NCI-H2107 treated with DMSO at 0.1 percent for 48 hours (cell line): ENCODE measurements around the gene ACACA.

Experiments
- DNase-seq: peaks from one replicate; lab custom pipeline; 2025; ENCODE audit not compliant: unreplicated experiment; lab: John Stamatoyannopoulos, UW

The ACACA gene

DNA sequence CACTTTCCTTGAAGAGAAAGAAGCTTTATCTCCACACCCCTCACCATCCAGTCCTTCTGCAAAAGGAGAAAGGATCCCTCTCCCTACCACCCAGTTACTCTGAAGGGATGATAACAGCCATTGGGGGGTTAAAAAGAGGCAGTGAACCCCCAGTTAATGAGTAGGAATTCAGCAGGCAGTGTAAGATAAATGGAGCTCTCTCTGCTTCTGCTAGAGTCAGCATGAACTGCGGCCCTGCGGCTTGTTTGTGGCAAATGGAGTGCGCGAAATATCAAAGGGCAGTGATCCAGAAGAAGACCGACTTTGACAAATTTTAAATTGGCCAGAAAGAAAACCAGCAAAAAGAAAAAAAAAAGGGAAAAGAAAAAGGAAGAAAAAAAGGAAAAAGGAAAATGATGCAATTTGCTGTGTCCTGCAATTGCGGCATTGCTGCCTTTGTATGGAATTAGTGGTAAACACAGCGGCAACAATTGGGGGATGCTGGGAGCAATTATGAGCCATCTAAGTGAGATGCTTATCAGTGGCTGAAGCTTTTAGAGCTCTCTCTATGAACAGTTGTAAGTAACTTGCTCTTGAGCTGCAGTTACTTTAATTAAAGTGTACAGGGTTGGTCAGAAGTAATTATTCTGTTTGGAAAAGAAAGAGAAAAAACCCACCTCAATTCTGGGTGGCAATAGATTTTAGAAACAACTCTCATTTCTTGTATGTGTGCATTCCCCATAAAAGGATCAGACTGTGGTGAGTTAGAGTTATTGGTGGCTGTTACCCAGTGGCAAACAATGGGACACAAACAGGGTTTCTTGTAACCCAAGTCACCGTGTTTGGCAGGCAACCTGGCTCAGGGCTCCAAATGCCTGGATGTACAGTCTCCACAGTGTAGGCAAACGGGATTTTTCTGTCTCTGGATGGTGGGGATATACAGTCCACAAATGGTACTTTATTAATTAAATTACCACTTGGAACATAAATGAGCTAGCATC lies 296.6 kb downstream of the ACACA start:
- no peak for DNase-seq

DNA sequence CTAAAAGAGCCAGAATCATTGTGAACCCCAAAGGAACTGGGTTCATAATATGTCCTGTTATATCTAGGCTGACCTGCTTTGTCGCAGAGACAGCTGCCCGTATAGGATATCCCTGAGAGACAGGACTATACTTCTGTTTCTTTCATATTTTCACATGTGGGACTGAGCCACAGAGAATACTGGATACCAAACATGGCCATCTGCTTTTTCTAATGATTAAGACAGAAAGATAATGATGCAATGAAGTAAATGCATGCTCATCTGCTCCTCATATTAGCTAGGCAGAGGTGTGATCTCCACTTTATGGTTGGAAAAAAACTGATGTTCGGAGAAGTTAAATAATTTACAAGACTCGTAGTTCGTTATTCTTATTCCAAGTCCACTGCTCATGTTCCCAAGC lies 297.5 kb downstream of the ACACA start:
- no peak for DNase-seq

DNA sequence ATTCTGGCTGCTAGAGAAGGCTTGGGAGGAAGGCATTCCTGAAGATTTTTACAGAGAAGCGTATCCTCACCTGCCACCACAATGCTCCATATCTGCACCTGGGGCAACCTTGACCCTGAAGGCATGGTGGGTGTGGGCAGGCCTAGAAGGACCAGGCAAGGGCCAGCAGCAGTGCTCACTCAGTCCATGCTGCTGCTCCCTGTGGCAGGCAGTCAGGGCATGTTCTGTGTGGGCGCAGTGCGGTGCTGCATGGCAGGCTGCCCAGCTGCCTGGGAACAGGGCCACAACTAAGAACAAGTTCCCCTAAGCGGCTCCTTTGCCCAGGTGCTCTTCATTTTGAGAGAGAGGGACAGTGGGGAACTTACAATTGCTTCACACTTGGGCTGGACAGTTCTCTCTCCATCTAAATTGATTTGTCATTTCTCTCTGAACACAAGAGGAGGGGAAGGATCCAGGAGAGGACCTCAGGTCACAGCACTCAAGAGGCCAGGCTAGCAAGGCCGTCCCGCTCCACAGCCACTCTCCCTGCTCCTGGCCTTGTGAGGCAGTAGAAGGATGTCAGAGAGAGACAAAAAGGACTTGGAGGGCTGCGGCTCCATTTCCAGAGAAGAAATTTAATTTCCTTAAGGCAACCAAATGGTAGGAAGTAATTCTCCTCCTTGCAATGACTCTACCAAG lies 299.1 kb downstream of the ACACA start:
- no peak for DNase-seq

DNA sequence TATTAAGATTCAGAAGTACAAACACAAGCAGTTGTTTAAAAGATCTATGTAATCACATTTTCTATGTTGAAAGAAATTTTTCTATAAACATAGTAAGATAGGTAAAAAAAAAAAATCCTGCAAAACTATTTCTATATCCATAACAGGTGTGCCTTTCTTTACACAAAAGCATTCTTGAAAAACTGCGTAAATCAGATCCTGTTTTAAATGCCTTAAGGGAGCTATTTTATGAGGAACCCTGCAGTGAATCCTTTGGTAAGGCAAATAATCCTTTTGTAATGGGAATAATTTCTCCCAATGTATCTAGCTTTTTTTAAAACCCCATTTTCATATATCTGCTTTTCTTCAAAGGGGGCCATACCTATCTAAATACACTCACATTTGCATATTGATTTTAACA lies 300.6 kb downstream of the ACACA start:
- DNase-seq, result no peak

DNA sequence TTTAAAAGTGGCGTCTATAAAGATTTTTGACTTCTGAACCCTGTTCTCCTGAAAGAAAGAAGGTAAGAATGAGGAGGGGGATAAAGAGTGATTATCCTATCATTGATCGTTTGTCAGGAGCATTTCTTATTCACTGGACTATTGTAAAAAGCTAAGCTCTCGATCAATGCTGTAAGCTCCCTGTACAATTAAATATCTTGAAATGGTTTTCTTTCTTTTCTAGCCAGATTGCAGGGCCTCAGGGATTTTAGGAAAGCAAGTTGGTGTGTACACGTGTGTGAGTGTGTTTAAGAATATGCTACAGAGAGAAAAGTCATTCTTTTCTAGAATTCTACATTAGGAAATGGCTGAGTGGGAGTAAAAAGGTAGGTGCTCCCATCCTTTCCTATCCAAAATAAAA lies 303.4 kb downstream of the ACACA start:
- no peak for DNase-seq

DNA sequence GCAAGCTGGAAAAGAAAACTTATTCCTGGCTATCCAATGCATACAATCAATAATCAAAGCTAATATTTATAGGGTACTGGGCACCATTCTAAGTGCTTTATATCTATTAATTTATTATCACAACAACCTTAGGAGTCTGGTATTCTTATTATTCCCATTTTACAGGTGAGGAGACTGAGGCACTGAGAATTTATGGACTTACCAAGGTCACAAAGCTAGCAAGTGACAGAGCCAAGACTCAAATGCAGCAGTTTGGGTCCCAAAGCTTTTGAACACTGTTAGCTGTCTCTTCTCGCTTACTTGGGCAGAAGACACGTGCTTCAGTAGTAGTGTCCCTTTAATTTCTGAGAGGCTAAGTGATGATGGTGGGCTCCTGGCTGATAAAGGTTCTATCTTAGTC lies 305.3 kb downstream of the ACACA start:
- no peak for DNase-seq

DNA sequence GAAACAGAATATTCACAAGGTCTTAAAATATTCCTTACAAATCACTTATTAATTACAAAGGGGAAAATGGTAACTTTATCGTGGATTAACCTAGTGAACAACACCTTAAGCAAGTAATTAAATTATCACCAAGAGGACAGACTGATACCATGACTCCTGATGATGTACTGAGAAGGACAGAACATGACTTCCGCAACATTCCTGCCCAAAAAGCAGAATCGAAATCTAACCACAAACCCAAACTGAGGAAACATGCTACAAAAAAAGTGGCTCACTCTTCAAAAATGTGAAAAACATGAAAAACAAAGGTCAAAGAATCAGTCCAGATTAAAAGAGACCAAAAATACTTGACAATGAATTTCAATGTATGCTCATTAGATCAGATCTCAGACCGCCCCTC lies 306.4 kb downstream of the ACACA start:
- no peak for DNase-seq

DNA sequence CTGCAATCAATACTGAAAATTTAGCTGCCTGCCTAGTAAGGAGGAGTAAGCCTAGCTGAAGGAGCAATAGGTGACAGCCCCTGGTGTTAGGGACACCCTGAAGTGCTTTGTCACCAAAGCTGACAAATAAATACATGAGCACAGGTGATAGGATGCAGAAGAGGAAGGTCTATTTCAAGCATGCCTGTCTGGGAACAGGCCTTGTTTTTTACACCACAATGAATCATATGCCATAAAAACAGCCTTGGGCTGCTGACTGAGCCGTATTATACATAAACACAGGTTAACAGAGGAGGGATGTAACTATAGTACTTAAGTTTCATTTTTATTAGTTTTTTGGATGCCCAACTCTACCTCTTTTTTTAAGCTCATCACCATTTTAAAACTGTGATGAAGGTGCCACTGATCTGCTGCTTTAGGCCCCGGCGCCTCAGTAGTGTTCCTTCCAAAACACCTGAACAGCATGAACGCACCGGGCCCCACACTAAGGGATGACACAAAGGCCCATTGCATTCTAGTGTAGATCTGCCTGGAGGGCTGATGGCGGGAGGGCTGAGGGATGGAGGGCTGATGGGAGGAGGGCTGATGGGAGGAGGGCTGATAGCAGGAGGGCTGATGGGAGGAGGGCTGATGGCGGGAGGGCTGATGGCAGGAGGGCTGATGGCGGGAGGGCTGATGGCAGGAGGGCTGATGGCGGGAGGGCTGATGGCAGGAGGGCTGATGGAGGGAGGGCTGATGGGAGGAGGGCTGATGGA lies 307.5 kb downstream of the ACACA start:
- DNase-seq, result no peak

DNA sequence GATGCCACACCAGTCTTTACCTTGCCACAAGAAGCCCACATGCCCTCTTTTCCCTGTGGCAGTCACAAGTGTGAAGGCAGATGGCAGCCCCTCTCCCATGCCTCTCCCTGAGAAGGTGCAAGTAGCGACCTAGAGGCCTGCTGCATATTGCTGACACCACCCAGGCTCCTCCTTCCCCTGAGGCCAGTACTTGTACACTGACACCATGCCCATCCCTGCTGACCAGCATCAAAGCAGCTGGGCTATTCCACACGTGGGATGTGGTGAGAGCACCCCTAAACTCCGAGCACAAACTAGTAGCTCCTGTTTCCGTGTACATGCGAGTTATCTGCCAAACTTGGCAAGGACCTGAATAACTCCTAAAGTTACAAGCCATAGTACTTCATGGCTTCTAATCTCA lies 308.5 kb downstream of the ACACA start:
- DNase-seq, result no peak

DNA sequence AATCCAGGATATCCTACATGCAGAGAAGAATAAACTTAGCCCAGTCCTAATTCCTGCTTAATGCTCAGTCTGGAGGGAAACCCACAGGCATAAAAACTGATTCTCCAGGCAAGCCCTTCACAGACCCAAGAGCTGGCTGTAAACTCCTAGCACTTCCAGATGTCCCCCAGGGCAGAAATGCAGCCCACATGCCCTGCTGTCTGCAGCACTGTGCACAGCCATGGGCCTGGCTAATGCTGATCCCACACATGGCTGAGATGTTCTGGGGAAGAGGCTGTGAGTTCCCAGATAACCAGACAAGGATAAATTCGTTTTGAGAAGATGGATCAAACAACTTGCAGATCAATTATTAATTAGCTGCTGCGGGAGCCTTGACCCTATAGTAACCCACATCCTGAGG lies 309.5 kb downstream of the ACACA start:
- no peak for DNase-seq

DNA sequence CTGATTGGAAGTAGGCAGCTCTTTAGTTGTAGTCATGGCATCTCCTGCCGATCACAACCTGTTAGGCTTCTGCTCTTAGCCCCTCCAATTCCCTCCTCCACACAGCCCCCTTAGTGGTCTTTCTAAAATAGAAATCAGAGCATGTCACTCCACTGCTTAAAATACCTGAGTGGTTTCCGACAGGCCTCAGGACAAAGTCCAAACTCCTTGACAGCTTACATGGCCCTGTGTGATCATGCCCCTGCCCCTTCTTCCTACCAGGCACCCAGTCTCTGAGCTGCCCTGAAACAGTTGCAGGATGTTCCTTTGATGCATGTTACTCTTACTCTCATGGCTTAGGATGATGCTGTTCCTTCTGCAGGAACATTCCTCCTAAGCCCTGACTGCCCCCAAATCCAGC lies 310.6 kb downstream of the ACACA start:
- no peak for DNase-seq

DNA sequence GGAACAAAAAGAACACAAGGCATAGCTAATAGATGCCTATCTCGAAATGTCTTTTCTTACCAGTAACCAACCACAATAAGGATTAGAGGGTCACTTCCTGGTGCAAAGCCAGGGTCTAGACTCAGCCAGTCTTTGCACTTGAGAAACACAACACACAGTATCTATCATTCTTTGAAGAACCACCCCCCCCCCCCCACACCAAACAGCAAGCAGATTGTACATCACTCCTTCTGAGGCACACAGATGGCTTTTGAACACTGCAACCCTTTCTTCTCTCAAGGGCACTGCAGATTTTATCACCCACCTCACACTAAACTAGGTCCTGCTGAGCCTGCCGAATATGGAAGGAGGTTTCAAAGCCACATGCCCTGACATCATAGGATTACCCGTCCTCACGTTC lies 312.2 kb downstream of the ACACA start:
- no peak for DNase-seq

DNA sequence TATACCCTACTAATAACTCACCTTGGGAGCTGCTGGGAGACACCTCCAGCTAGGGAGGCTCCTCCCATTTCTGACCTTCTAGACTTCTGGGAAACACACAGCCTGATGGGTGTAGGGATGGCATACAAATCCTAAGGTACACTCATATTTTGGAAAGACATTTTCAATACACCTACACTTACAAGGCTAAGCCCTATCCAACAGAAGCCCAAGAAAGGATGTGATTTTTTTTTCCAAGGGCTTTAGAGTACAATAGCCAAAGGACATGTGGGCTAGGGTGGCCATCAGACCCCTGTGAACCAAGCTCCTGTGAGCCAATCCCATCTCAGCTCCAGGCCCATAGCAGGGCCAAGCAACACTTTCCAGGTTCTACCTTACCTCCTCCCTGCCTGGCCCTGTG lies 313.9 kb downstream of the ACACA start:
- DNase-seq, result no peak

DNA sequence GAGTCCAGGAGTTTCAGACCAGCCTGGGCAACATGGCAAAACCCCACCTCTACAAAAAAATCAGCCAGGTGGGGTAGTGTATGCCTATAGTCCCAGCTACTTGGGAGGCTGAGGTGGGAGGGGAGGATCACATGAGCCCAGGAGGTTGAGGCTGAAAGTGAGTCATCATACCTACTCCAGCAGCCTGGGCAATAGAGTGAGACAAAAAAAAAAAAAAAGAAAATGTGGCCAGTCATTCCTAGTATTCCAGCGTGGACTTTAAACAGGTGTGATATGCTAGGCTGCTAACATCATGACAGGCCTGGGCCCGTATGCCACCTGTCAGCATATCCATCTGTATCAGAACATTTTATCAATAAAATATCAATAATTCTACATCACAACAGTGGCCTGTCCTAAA lies 314.6 kb downstream of the ACACA start:
- DNase-seq, result no peak

DNA sequence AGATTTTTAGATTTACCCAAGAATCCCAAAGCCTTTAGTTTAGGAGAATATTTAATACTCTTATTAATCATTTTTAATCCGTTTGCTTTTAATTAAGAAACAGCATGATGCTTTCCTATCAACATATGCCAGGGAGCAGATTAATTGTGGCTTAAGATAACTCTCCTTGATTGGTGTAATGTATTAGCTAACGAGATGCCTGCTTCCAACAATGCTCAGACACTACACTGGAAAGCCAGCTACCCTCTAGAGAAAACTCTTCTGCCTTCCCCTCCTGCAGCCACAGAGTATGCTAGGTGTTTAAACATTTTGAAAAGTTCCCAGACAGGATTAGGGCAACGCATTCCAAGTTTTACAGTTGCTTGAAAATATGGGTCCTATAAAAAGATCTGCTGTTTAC lies 315.7 kb downstream of the ACACA start:
- no peak for DNase-seq

DNA sequence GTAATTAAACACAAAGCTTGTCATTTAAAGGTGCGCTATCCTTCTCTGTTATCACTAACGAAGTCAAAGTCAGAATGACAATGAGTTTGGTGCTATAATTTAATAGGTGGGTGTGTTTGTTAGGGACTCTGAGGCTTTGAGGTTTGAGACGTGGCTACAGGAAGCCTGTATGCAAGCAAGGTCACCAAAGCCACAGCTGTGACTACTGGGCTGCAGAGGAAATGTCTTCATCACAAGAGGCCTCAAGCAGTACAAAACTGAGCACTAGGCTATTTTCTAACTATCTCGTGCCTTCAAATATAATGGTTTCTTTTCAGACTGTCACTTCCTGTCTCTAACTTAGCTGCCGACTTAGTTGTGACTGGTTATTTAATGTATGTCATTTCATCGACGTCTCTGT lies 316.7 kb downstream of the ACACA start:
- no peak for DNase-seq

DNA sequence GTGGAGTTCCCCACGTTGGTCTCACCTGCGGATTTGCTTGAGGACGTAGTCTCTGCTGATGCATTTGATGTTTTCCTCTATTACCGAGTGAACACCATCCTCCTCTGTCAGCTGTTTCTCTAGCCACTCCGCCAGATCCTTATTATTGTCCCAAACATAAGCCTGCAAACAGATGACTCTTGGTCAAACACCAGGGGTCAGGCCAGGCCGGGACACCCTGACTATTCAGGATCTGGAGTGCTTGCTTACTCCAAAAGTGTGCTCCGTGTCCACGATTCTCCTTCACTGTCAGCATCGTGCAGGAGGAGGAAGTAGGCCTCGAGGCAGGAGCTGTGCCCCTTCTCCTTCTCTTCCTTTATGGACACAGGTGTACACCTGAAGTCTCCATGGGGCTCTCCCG lies 317.7 kb downstream of the ACACA start:
- no peak for DNase-seq

DNA sequence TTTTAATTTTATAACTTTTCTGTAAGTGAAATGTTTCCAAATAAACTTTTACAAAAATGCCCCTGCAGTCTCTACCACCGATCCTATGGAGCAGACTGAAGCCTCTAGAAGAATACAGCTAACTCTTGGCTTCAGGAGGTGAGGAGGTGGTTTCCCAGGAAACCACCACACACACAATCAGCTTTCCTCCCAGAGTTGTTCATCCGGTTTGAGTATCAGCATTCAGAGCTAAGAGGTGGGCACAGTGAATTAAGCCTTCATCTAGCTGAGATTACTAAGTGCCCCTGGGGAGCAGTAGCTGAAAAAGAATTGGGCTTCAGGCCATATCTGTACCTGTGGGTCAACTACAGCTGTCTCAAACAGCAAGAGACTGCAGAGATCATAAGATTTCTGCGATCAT lies 318.2 kb downstream of the ACACA start:
- peak; percentile 20 for DNase-seq

DNA sequence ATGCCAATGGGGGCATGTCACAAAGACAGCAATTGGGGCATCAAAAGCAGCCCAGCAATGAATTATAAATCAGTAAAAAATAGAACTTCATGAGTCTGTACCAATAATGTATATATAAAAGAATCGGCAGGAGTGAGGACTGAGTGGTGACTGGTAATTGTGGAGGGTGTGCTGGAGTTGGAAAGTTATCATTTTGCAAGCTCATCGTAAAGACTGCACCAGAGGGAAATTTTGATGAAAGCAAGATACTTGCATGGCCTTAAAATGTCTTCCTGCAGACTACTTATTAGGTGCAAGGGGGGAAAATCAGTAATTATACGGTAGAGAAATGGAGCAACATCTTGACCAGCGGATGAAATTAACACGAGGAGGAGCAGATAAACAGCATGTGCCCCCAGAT lies 319.0 kb downstream of the ACACA start:
- no peak for DNase-seq

DNA sequence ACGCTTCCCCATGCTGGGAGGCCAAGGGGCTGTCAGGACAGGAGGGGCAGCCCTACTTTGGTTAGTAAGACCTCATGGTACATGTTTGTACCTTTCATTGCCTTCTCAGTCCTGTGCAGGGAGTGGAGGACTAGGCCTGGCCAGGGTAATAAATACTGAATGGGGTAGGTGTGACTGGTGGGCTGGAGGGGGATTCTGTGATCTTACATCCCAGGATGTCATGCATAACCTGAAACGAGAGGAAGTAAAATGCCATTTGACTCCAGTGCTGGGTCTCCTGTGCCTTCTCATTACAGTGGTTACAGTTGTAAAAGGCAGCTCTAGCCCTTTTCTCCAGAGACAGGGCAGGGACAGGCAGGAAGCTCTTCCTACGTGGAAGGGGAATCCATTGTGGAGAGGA lies 319.7 kb downstream of the ACACA start:
- no peak for DNase-seq

DNA sequence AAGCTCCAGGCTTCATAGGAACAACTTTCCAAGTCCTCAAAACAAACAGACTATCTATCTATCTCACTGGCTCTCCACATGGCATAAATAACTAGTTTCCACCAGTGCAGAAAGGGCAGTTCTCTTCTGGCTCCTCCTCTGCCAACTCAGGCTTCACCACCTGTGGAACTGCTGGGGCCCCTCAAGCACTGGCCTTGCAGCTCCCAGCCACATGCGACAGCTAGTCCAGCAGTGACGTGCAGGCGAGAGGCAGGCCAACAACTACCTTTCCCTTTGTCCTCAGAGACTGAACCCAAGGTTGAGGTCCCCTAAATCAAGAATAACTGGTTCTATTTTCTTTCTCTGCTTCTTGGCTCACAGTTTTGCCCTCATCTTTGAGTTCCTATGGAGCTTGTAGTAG lies 320.3 kb downstream of the ACACA start:
- DNase-seq, result no peak

DNA sequence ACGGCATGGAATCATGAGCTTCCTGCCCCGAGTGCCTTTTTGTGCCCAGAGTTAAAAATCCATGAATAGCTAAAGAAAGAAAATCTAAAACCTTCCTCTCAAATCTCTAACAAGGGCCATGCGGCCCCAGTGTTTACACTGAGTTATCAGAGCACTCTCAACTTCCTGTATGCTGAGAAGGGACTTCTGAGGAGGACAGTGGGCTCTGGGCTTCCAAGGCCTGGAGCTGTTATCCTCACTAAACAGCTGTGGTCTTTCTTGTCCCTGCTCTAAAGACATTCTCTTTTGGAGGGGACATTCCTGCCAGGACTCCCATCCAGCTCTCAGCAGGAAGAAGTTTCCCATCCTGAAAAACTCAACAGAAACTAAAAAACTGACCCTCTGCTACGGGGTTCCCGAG lies 322.3 kb downstream of the ACACA start:
- no peak for DNase-seq
